ENCODE data around the gene EPHA2.

The EPHA2 gene

GRCh38 chr1:16149146-16149545 is 6.7 kb downstream of the EPHA2 start:
- DNase-seq = no peak

GRCh38 chr1:16148329-16149092 is 7.4 kb downstream of the EPHA2 start:
- no peak for DNase-seq

- DNase-seq = no peak
Observed at GRCh38 chr1:16147156-16147926, 8.5 kb downstream of the EPHA2 start.

GRCh38 chr1:16146279-16147155 is 9.4 kb downstream of the EPHA2 start:
- no peak for DNase-seq

DNA sequence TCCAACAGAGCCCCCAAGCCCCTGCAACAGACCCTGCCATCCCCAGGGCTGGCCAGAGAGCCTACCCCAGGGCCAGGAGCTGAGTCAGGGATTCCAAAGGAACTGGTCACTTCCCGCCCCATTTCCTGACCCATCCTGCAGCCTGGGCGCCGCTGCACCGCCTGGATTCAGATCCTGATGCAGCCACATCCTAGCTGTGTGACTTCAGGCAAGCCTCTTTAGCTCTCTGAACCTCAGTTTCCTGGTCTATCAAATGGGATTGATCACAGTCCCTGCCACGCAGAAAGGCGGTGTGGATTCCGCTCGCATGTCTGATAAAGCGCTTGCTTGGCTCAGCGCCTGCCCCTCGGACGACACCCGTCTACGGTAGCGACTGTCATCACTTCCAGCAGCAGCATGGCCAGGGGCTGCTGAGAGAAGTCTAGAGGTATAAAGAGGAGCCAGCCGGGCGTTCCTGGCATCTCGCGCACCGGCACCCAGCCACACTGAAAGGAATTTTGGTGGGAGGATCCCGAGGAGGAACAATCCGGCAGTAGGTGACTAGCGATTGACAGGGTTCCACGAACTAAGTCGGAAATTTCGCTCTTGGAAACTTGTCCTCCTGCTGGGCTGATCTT is 10.1 kb downstream of the EPHA2 start:
- DNase-seq = no peak

GRCh38 chr1:16145030-16145661 is 10.7 kb downstream of the EPHA2 start:
- no peak for DNase-seq

GRCh38 chr1:16144325-16145029 is 11.4 kb downstream of the EPHA2 start:
- no peak for DNase-seq

- DNase-seq = no peak
Observed at GRCh38 chr1:16143566-16144324, 12.1 kb downstream of the EPHA2 start.

GRCh38 chr1:16143005-16143565 is 12.8 kb downstream of the EPHA2 start:
- DNase-seq = no peak

DNA sequence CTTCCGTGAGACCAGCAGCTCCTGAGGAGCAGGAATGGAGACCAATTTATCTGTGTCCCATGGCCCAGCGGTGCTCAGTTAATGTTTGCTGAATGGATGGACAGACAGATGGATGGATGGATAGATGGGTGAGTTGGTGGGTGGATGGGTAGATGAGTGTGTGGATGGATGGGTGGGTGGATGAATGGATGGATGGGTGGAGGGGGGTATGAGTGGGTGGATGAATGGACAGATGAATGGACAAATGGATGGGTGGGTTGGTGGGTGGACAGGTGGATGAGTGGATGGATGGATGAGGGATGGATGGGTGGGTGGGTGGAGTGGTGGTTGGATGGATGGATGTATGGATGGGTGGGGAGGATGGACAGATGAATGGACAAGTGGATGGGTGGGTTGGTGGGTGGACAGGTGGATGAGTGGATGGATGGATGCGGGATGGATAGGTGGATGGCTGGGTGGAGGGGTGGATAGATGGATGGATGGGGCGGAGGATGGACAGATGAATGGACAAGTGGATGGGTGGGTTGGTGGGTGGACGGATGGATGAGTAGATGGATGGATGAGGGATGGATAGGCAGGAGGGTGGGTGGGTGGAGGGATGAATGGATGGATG is 13.4 kb downstream of the EPHA2 start:
- DNase-seq = no peak

DNA sequence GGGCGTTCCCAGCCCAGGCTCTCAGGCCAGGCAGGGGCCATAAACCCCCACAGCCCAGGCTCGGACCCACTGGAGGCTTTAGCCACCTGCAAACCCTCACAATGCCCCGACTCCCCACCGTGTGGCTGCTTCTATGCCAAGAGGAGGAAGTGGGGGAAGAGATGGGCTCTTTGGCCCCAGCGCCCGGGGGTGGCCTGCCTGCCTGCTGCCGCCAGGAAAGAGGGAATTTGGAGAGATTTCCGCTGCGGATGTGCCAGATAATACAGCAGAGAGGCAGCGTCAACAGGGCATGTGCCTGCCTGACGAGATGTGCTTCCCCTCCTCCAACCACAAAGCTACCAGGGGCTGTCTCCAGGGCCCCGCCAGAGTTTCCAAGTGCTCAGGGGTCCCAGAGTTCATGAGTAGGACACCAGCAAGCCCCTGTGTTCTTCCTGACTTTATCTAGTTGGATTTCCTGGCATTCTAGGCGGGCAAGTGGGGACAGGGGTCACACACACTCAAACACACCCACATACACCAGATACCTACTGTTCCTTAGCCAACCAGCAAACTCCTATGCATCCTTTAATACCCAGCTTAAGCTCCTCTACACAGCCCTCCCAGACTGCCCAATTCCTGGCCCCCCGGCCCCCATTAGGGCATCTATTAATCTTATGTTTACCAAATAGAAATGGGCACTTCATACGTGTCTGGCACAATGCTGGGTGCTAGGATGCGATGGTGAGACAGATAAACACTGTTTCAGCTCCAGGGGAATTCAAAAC is 14.1 kb downstream of the EPHA2 start:
- DNase-seq = no peak

DNA sequence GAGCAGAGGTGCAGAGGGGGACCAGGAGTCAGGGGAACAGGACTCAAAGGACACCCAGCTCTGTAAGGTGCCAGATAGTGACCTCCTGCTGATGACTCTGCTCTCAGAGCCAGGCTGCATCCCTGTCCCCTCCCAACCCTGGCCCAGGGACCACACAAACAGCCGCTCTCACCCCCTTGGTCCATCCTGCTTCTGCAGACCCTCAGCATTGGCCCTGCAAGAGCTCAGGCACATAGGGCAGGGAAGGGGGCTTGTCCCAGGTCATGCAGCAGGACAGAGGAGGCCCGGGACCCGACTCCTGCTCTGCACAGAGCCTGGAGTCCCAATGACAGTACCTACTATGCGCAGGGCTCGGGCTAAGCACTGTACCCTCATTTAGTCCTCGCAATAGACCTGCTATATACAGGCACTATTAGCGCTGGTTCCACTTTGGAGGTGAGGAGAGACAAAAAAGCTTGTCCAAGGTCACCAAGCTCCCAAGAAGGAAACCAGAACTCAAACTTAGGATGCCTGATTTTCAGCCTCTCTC is 15.7 kb downstream of the EPHA2 start:
- no peak for DNase-seq

DNA sequence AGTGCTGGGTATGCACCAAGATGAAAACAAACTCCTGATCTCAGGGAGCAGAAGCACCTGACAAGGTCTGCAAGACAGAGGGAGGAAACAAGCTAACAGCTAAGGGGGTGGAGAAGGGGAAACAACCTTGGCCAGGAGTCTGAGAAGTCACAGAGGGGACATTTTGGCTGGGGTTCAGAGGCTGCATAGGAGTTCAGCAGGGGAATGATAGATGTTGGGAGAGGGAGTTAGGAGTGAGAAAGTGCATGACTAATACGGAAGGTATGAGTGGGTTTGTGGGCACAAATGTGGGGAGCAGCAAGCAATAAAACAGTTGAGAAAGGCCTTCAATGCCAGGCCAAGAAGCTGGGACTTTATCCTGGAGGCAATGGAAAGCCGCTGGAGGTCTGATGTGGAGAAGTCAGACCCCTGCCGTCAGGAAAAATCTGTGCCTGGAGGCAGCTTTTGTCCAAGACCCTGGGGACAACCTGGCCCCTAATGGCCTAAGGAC is 16.4 kb downstream of the EPHA2 start:
- DNase-seq = no peak

- no peak for DNase-seq
Observed at GRCh38 chr1:16138772-16139221, 17.1 kb downstream of the EPHA2 start.

DNA sequence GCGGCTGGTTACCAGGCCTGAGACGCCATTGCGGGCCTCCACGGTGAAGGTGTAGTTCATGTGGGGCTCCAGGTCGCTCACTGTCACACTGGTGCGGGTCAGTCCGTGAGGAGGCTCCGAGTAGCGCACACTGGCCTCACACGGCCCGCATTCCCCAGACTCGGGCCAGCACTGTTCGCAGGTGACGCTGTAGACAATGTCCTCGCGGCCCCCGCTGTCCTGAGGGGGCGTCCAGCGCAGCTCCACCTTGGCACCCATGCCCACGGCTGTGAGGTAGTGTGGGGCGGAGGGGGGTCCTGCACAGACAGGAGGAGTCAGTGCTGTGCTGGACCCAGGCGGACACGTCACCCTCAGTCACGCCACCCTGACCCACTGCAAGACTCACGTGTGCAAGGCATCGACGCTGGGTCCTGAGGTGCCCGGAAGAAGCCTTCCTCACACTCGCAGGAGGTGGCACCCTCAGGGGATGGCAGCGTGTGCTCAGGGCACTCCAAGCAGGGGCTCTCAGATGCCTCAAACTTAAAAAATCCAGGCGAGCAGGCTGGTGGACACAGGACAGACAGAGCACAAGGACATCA is 17.9 kb downstream of the EPHA2 start:
- no peak for DNase-seq

GRCh38 chr1:16135501-16135900 is 20.4 kb downstream of the EPHA2 start:
- no peak for DNase-seq

- DNase-seq = no peak
Observed at GRCh38 chr1:16134906-16135305, 21.0 kb downstream of the EPHA2 start.

DNA sequence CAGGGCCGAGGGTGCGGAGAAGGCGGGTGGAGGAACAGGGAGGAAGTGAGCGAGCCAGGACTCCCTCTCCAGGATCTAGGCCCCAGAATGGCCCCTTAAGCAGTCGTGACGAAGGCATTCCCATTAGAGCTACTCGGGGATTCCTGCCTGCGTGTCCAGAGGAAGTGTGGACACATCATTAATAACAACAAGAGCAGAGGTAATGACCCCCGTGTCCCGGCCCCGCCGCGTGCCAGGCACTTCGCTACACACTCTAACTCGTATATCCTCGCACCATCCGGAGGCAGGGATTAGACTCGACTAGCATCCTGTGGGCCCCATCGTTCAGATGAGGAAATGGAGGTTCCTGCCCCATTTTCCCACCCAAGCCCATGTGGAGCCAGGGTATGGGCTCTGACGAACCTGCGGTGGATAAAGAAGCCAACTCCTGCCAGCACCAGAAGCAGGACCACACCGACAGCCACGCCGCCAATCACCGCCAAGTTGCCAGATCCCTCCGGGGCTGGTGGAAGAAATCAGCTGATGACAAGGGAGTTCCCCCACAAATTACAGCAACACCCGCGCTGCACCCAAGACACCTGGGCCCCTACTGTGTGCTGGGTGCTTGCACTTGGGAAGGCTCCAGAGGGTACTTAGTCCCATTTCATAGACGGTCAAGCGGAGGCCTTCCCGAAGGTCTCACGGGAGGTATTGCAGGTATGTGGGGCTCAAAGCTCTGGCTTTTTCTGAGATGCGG is 21.6 kb downstream of the EPHA2 start:
- DNase-seq = no peak

All from CD4-positive, alpha-beta T cell treated with Interleukin-21 for 1 hour (primary cell).